EL (cell line): ENCODE measurements around the gene CHCHD4.

Source experiments
- DNase-seq: peaks from one replicate; pipeline ENCODE4 v3.0.0-alpha.2; 2016

CHCHD4 gene

GRCh38 chr3:14148041-14148985 lies 23.6 kb upstream of the CHCHD4 start:
- DNase-seq: no peak

DNA sequence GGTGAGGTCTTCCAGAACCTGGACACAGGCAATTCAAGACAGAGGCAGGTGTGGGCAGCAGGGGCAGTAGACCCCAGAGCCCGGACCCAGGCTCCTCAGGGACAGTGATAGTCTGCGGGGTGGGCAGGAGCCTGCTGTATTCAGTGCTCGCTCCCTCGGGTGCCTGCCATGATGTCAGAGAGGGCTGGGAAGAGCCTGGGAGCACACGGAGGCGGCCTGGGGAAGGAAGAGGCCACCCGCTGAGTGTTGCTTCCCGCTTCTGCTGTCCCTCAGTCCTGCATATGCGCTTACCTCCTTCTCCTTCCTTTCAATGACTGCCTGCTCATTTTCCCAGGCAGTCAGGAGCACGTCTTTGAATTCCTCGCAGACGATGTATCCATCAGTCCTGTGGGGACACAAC lies 22.9 kb upstream of the CHCHD4 start:
- DNase-seq: no peak

DNA sequence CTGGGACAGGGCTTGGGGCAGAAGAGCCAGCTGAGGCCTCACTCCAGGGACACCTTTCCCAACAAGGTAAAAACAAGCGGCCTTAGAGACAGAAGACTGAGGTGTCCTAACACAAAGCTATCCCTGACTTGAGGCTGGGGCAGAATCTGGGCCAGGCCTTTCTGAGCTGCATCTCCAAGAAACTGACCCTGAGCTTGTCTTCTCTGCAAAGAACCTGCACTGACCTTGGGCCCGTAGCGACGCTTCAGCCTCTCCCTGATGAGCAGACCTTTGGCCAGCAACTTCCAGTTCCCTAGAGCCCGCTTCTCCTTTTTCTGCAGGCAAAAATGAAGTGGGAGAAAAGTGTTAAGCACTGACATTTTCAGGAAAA lies 22.4 kb upstream of the CHCHD4 start:
- no peak for DNase-seq

DNA sequence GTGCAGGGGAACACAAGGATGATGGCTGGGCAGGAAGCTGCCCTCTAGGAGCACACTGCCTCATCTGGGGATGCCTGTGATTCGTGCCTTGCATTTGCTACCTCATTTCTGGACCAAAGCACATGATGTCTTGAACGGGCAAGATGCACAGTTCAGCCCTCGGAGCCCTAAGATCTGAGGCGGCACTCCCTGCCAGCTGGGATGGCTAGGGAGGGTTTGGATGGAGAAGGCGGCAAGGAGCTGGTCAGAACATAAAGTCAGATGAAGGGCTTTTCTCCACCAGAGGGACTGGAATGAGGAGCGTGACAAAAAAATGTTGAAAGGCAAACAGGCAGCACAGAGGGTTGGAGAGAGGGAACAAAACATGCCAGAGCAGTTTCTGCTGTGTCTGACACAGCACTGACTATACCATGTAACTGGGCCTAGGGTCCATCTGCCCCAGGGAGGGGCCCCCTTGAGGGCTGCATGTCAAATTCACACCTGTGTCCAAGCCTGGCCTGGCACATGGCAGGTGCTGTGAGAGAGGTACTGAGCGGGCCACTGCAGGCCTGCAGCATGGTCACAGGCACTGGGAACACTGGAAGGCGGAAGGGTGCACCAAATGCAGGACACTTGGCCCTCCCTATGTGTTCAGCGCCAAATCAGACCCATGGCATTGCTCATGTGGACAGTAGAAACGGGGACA lies 21.9 kb upstream of the CHCHD4 start:
- no peak for DNase-seq

- no peak for DNase-seq
Observed at GRCh38 chr3:14145670-14146380, 21.2 kb upstream of the CHCHD4 start.

DNA sequence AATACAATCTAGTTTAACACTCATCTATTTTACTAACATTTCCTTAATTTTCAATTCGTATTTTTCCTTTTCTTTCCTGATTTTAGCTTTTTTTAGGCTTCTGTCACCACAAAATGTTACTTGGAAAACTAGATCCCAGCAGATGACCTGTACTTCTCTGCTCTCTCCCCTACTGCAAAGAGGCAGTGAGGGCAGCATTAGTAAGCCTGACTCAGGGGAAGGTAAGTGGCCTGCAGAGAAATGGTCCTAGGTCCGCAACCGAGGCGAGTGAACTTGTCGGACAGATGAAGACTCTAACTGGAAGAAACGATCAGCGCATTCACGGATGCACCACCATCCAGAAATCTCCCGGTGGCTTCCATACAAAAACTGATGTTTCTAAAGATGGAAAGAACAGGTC lies 20.6 kb upstream of the CHCHD4 start:
- DNase-seq: peak; percentile 25

DNA sequence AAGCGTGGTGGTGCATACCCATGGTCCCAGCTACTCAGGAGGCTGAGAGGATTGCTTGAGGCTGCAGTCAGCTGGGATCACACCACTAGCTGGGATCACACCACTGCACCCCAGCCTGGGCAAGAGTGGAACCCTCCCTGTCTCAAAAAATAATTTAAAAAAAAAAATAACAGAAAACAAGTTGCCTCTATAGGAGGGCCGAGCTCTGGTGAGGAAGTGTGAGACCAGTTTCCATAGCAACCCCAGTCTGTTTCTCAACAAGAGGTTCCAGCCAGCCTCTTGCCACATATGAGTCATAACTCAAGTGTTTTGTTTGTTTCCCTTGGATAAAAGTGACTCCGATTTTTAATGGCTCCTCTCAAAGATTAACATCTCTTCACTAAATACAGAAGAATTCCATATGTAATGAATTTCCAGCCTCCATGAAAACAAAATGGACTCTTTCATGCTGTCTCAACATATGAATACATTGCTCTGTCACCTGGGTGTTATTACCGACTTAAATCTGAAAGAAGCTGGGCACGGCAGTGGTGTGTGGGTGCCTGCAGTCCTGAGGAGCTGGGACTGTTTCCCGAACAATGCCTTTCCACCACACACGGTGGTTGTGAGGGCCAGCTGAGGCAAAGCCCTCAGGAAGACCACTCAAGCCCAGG lies 19.9 kb upstream of the CHCHD4 start:
- peak; percentile 97 for DNase-seq

DNA sequence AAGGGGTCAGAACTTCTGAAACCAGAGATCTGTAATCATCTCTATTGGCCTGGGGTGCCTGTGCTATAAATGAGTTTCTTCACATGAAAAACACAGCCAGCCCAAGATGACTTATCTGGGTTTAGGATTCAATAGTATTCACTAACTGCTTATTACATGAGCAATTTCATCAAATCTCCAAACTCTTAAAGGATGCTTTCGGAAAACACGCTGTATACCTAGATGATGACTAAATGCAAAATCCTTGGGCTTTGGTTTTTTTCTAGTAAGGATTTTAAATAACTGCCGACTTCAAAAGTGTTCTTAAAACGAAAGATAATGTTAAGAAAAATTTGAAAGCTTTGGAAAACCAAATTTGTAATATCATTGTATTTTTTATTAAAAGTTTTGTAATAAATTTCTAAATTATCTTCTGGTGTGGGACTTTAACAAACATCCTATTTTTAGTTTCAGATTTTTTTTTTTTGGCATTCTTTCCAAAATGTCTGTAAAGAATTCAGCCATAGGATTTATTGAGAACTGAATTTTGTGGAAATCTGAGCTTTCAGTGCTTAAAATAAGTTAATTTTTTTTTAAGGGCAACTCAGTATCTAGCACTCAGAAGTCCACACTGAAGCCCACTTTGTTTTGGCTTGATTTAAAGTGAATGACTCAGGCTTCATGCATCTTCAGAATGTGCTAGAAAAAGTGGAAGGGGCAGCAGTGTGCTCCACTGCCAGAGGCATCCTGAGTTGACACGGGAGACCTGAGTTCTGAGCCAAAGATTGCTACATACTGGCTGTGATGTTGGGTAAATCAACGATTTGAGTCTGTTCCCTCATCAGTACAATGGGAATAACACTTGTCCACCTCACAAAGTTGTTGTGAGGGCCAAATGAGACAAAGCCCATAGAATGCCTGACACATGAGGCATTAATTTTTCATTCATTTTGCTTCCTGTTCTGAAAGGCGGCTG lies 18.9 kb upstream of the CHCHD4 start:
- peak; percentile 97 for DNase-seq

- no peak for DNase-seq
Observed at GRCh38 chr3:14142567-14143270, 18.0 kb upstream of the CHCHD4 start.

- no peak for DNase-seq
Observed at GRCh38 chr3:14141602-14142341, 17.1 kb upstream of the CHCHD4 start.

DNA sequence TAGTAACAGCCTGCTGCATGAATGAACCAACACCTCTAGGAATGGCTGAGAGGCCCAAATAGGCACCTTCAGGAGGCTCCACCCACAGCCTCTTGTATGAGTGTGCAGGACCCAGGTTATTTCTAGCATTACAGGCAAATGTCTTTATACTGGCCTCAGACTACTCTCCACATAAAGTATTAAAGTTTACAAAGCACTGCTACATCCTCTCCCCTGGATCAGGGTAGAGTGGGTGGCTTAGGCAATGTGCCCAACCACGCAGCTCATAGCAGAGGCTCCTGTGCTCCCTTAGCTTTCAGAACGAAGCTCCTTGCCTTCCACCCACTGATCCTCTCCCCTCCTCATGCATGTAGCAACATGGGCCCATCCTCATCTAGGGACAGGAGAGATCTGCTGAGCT lies 16.5 kb upstream of the CHCHD4 start:
- peak; percentile 19 for DNase-seq

GRCh38 chr3:14140668-14141067 lies 16.0 kb upstream of the CHCHD4 start:
- DNase-seq: no peak

- DNase-seq: no peak
Observed at GRCh38 chr3:14139771-14140170, 15.1 kb upstream of the CHCHD4 start.

DNA sequence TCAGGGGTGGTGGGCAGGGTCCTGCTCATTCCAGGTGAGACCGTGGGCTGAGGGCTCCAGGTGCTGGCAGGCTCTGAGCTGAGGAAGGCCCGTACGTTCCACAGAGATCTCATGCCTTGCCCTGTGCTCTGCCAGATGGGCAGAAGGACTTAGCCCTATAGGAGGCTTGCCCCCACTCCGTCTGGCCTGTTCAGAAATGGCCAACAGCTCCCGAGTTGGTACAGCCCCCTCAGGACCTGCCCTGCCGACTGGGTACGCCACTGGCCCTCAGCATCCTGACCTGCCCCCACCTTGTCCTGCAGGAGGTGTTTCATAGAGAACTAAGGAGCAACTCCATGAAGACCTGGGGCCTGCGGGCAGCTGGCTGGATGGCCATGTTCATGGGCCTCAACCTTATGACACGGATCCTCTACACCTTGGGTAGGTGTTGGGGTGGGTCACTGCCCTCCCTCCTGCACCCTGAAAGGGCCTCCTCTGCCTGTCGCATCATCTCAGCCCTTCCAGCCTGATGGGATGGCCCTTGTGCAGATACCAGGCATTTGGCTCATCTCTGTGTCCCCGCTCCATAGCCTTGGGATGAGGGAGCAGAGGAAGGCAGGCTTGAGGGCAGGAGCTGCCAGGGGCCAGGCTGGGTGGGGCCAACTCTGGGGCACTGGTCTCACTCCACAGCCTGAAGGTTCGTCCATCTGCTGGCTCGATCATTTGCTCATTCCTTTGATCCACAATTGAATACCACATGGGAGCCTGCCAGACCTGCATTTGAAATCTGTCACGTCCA lies 14.4 kb upstream of the CHCHD4 start:
- DNase-seq: no peak

GRCh38 chr3:14138109-14138877 lies 13.6 kb upstream of the CHCHD4 start:
- DNase-seq: no peak

- DNase-seq: no peak
Observed at GRCh38 chr3:14137445-14137844, 12.8 kb upstream of the CHCHD4 start.

- DNase-seq: no peak
Observed at GRCh38 chr3:14137004-14137403, 12.3 kb upstream of the CHCHD4 start.

GRCh38 chr3:14135581-14135980 lies 10.9 kb upstream of the CHCHD4 start:
- no peak for DNase-seq

- DNase-seq: no peak
Observed at GRCh38 chr3:14134291-14134690, 9.6 kb upstream of the CHCHD4 start.
